VCaP (cell line): ENCODE data around the gene ELAVL2.

Experiments used
- H3K27ac ChIP-seq: fragments of 450-650 bp; 2 replicates; pipeline ENCODE4 v1.5.1; 2017
- CTCF ChIP-seq: fragments of 450-650 bp; conservative IDR thresholded peaks from 2 replicates; pipeline ENCODE4 v1.5.1; 2017; ENCODE audit warnings: mild to moderate bottlenecking, moderate library complexity

The ELAVL2 gene

GRCh38 chr9:23686896-23687295, 139.1 kb downstream of the ELAVL2 start:
- no peak for TF ChIP-seq CTCF
- no peak overlapping the region for H3K27ac ChIP-seq

- no peak overlapping the region for H3K27ac ChIP-seq
- no peak for TF ChIP-seq CTCF
These were observed 139.8 kb downstream of the ELAVL2 start for GRCh38 chr9:23686257-23686656.

GRCh38 chr9:23683611-23684061, 142.4 kb downstream of the ELAVL2 start:
- no peak for TF ChIP-seq CTCF
- peak overlapping the region; percentile 41; the same call in 1 of the 2 replicates for H3K27ac ChIP-seq

- peak overlapping the region; percentile 41 for H3K27ac ChIP-seq
These were observed 143.1 kb downstream of the ELAVL2 start for GRCh38 chr9:23682891-23683431.

GRCh38 chr9:23682352-23682751, 143.7 kb downstream of the ELAVL2 start:
- no peak for TF ChIP-seq CTCF
- H3K27ac ChIP-seq, result peak overlapping the region; percentile 41

More at GRCh38 chr9:23682891-23683431, 143.1 kb downstream of the ELAVL2 start:
- no peak for TF ChIP-seq CTCF

DNA sequence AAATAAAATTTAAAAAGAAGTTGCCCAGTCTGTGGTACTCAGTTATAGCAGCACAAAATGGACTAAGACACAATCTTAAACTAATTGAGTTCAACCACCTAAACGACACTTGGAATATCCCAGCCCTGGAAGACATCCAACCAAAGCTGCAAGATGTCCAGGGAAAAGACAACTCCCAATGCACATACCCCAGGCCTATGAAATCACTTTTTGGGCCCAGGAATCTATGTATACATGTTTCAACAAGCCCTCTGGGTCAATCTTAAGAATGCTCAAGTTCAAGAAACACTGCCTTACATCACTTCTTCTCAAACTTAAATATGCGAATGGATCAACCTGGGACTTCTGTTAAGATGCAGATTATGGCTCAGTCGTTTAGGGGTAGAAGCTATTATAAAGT, 148.6 kb downstream of the ELAVL2 start:
- no peak overlapping the region for H3K27ac ChIP-seq
- TF ChIP-seq CTCF, result no peak

DNA sequence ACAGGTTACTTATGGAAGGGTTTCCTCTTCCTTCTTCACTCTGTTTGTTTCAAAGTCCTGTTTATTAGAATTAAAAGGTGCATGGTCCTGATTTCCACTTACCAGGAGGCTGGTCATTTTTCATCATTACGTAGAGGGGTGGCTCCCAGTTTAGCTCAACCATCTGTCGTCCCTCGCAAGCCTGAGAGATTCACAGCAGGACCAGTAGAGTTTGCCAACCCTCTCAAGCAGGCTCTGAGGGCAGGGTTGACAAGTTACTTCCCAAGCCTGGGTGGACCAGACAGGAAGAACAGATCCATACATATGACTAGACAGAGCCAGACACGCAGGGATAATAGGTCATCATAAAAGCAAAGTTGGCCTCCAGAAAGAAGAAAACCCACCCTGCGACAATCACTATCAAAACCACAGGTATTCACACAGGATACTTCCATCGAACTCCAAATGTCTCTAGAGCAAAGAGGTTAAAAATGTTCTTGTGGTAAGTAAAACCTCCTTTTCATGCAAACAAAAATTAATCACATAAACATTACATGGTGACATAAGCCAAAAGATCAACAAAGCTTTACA, 151.9 kb downstream of the ELAVL2 start:
- no peak overlapping the region for H3K27ac ChIP-seq
- no peak for TF ChIP-seq CTCF
